Type B pancreatic cell (in vitro differentiated cells): Measurements from ENCODE around the gene SAG. TPM values are rescaled to one million over a fixed set of nuclear protein-coding genes. Genes with fewer than 3 reads are reported as not detected.

Experiments
- DNase-seq: peaks from one replicate; pipeline ENCODE4 v3.0.0; 2021; ENCODE audit warnings: mixed read lengths; ENCODE audit not compliant: unreplicated experiment; ENCODE audit errors: extremely low spot score
- H3K27ac Mint-ChIP-seq: 2 replicates; pipeline ENCODE4 v1.8.0; 2021; ENCODE audit warnings: mild to moderate bottlenecking, mixed read lengths
- H3K27me3 Mint-ChIP-seq: 2 replicates; pipeline ENCODE4 v1.8.0; 2021; ENCODE audit warnings: mixed read lengths
- H3K36me3 Mint-ChIP-seq: 2 replicates; pipeline ENCODE4 v1.8.0; 2021; ENCODE audit warnings: mixed read lengths
- H3K4me1 Mint-ChIP-seq: one replicate; pipeline ENCODE4 v1.8.0; 2021; ENCODE audit warnings: mixed read lengths; ENCODE audit not compliant: unreplicated experiment
- H3K4me3 Mint-ChIP-seq: 2 replicates; pipeline ENCODE4 v1.8.0; 2021; ENCODE audit warnings: mild to moderate bottlenecking, mixed read lengths
- H3K9me3 Mint-ChIP-seq: 2 replicates; pipeline ENCODE4 v1.8.0; 2021; ENCODE audit warnings: mixed read lengths
- CTCF ChIP-seq: fragments of 200-600 bp; sonication (generic); conservative IDR thresholded peaks from 2 replicates; pipeline ENCODE4 v1.5.0; 2021; ENCODE audit warnings: antibody characterized with exemption, mild to moderate bottlenecking
- total RNA-seq: library from RNA; stranded (reverse); gene quantifications from 2 replicates; pipeline ENCODE4 v1.2.1, GENCODE V29; 2021; ENCODE audit warnings: low replicate concordance

Gene SAG
- total RNA-seq, 1 donor from 2014 or later: 0.43 TPM

GRCh38 chr2:233379441-233379840 lies 71.8 kb downstream of the SAG start:
- H3K4me1 Mint-ChIP-seq: peaks cover 33% of the 10 kb centered on the region
- peaks cover 5% of the 10 kb centered on the region for H3K36me3 Mint-ChIP-seq
- DNase-seq: no peak
- H3K4me3 Mint-ChIP-seq: no peak overlapping the region
- H3K9me3 Mint-ChIP-seq: no peaks in the 10 kb centered on the region
- TF ChIP-seq CTCF: no peak
- H3K27ac Mint-ChIP-seq: no peak overlapping the region
- H3K27me3 Mint-ChIP-seq: no peaks in the 10 kb centered on the region

DNA sequence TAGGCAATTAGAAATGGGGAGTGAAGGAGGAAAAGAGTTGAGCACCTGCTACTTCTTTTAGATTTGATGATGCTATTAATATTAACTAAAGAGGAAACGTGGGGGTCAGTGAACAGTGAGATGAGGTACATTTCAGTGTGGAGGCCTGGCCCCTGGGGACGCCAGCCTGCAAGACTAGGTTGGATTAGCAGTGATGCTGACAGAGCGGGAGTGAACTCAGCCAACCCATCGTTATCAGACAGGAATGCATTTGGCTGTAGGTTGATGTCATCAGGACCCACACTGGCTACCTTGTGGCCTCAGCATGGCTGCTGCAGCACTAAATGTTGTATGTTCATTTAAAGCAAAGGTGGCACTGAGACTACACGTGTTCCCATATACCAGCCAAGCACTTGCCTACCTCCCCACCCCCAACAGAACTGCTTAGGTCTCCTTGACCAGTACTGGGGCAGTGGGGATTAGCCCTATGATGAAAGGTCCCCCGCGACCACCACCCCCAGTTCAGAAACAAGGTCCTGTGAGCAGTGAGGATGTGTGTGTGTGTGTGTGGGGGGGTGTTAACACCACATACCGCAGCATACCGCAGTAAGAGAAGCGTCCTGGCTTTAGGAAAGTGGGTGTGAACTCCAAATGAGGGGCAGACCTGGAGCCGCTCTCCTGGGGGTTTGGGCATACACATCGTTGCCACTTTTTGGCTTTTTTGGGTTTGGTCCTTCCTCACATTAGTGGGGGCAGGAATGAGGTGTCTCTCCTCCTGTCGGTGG lies 72.7 kb downstream of the SAG start:
- H3K27ac Mint-ChIP-seq: no peak overlapping the region
- no peak overlapping the region for H3K4me3 Mint-ChIP-seq
- H3K9me3 Mint-ChIP-seq: no peaks in the 10 kb centered on the region
- DNase-seq: no peak
- H3K36me3 Mint-ChIP-seq: peaks cover 5% of the 10 kb centered on the region
- H3K27me3 Mint-ChIP-seq: no peaks in the 10 kb centered on the region
- no peak for TF ChIP-seq CTCF
- peaks cover 38% of the 10 kb centered on the region for H3K4me1 Mint-ChIP-seq

GRCh38 chr2:233380995-233381637 lies 73.5 kb downstream of the SAG start:
- Mint-ChIP-seq H3K36me3 (peaks cover 5% of the 10 kb centered on the region), H3K27me3 (no peaks in the 10 kb centered on the region), H3K27ac (no peak overlapping the region), H3K9me3 (no peaks in the 10 kb centered on the region), H3K4me3 (no peak overlapping the region), H3K4me1 (peaks cover 40% of the 10 kb centered on the region)
- DNase-seq: no peak
- no peak for TF ChIP-seq CTCF

- Mint-ChIP-seq H3K27ac (no peak overlapping the region), H3K9me3 (no peaks in the 10 kb centered on the region), H3K4me1 (peaks cover 40% of the 10 kb centered on the region), H3K4me3 (no peak overlapping the region), H3K36me3 (peaks cover 5% of the 10 kb centered on the region), H3K27me3 (no peaks in the 10 kb centered on the region)
- TF ChIP-seq CTCF: no peak
- DNase-seq: no peak
Observed at GRCh38 chr2:233381638-233381995, 74.0 kb downstream of the SAG start.

GRCh38 chr2:233384015-233384414 lies 76.4 kb downstream of the SAG start:
- Mint-ChIP-seq H3K27me3 (no peaks in the 10 kb centered on the region), H3K36me3 (no peaks in the 10 kb centered on the region), H3K4me1 (peaks cover 42% of the 10 kb centered on the region), H3K27ac (no peak overlapping the region), H3K4me3 (no peak overlapping the region), H3K9me3 (no peaks in the 10 kb centered on the region)
- TF ChIP-seq CTCF: peak; percentile 45
- no peak for DNase-seq
